DOHH2 (cell line): ENCODE results near the gene KBTBD2.
"Not testable (repeated sequence)": the region's sequence is repeated elsewhere in the genome, so short reads cannot be mapped to it uniquely, and the experiment has no call there.

Experiments
- EZH2phosphoT487 ChIP-seq: fragments of 200-600 bp; sonication (generic); IDR thresholded peaks from 2 replicates; pipeline ENCODE4 v1.6.1; 2017; ENCODE audit warnings: borderline replicate concordance, mild to moderate bottlenecking, antibody characterized with exemption, low read length, moderate library complexity, mixed read lengths
- TF ChIP-seq, protein P1 (sequence below): fragments of 200-600 bp; sonication (generic); IDR thresholded peaks from one replicate; pipeline ENCODE4 v1.5.1; 2014; ENCODE audit warnings: antibody characterized with exemption, mild to moderate bottlenecking, low read depth, low read length; ENCODE audit not compliant: poor library complexity, severe bottlenecking

DNA sequence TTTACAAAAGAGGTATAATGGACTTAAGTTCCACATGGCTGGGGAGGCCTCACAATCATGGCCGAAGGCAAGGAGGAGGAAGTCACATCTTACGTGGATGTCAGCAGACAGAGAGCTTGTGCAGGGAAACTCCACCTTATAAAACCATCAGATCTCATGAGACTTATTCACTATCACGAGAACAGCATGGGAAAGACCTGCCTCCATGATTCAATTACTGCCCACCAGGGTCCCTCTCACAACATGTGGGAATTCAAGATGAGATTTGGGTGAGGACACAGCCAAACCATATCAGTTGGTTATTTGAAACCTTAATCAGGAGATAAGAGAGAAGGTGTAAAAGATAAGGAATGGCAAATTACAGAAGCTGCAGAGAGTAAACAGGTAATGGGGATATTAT is 40.9 kb downstream of the KBTBD2 start:
- TF ChIP-seq, protein P1, sequence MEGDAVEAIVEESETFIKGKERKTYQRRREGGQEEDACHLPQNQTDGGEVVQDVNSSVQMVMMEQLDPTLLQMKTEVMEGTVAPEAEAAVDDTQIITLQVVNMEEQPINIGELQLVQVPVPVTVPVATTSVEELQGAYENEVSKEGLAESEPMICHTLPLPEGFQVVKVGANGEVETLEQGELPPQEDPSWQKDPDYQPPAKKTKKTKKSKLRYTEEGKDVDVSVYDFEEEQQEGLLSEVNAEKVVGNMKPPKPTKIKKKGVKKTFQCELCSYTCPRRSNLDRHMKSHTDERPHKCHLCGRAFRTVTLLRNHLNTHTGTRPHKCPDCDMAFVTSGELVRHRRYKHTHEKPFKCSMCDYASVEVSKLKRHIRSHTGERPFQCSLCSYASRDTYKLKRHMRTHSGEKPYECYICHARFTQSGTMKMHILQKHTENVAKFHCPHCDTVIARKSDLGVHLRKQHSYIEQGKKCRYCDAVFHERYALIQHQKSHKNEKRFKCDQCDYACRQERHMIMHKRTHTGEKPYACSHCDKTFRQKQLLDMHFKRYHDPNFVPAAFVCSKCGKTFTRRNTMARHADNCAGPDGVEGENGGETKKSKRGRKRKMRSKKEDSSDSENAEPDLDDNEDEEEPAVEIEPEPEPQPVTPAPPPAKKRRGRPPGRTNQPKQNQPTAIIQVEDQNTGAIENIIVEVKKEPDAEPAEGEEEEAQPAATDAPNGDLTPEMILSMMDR, result not testable (repeated sequence)
- not testable (repeated sequence) for TF ChIP-seq EZH2phosphoT487
